Stimulated activated CD8-positive, alpha-beta memory T cell treated with anti-CD3 and anti-CD28 coated beads, Interleukin-15, amount 100 ng/mL, for 1 hour (primary cell): Measurements from ENCODE around the gene CETN3.

Experiments used
- DNase-seq: peaks from one replicate; pipeline ENCODE4 v3.0.0-alpha.2; 2020; ENCODE audit warnings: low read depth

Gene CETN3

GRCh38 chr5:90409318-90410177, at the start of gene CETN3:
Gene CETN3 (minus strand): TSS chr5:90409756. CDS start chr5:90409661, 95 bp downstream.
- peak; percentile 70 for DNase-seq

DNA sequence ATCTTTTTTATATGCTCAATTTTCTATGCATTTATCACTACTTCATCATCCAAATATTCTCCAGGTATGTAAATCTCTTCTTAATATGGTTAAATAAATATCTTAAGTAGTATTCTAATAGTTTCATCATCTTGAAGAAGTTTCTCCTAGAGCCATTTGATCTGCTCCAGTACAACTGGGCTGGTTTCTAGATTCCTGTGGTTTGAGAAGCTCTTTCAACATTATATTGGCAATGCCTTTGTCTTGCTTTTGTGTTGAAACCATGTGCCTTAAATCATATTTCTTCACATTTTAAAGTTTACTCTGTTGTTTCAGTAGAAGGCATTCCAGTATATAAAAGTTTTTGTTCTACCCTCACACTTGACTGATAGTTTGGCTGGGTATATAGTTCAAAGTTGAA, 37.4 kb upstream of the CETN3 start:
- no peak for DNase-seq

- DNase-seq = no peak
Measured at GRCh38 chr5:90440644-90441043, 31.1 kb upstream of the CETN3 start.

DNA sequence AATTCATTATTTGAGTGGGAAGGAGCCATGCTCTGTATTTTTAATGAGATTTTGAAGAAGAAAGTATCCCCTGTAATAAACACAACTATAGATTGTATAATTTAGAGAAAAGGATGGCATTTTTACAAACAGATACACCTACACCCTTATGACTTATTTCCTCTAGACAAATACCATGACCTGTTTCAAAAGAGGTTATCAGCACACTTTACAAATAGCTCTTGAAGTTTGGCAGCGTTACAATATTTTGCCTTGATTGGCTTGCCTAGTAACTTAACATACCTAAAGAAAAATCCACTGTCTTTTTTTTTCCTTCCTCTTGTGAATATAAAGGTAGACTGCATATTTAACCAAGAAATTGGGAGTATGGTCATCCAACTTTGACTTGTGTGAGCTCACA, 28.5 kb upstream of the CETN3 start:
- no peak for DNase-seq

DNA sequence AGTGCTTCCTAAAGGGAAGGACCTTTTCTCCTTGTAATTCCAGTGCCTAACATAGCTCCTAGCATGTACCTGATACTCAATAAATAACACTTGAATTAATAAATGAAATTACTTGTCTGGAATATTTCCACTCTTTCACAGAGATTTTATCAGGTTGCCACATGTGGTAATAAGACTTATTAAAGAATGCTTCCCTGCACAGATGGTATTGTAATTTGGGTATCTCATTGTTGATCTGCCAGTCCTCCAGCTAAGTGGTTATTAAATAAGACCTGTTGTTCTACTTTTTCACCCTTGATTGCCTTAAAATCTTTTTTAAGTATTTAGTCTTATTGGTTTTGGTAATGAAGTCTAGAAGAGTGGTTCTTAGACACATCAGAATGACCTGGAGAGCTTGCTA, 28.1 kb upstream of the CETN3 start:
- DNase-seq = no peak

GRCh38 chr5:90434116-90434714, 24.7 kb upstream of the CETN3 start:
- peak; percentile 5 for DNase-seq

DNA sequence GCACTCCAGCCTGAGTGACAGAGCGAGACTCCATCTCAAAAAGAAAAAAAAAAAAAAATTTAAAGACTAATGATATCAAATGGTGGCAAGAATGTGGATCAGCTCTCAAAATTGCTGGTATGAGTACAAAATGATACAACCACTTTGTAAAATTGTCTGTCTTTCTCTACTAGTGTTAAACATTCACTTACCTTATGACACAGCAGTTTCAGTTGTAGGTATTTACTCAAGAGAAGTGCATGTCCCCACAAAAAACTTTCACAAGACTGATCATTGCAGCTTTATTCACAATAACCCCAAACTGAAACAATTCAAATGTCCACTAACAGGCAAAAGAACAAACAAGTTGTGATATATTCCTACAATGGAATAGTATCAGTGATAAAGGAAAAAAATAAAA, 14.7 kb upstream of the CETN3 start:
- DNase-seq = no peak

- DNase-seq = no peak
Measured at GRCh38 chr5:90421136-90421535, 11.6 kb upstream of the CETN3 start.

GRCh38 chr5:90418214-90418613, 8.7 kb upstream of the CETN3 start:
- no peak for DNase-seq

- no peak for DNase-seq
Measured at GRCh38 chr5:90410178-90410762, 714 bp upstream of the CETN3 start.

DNA sequence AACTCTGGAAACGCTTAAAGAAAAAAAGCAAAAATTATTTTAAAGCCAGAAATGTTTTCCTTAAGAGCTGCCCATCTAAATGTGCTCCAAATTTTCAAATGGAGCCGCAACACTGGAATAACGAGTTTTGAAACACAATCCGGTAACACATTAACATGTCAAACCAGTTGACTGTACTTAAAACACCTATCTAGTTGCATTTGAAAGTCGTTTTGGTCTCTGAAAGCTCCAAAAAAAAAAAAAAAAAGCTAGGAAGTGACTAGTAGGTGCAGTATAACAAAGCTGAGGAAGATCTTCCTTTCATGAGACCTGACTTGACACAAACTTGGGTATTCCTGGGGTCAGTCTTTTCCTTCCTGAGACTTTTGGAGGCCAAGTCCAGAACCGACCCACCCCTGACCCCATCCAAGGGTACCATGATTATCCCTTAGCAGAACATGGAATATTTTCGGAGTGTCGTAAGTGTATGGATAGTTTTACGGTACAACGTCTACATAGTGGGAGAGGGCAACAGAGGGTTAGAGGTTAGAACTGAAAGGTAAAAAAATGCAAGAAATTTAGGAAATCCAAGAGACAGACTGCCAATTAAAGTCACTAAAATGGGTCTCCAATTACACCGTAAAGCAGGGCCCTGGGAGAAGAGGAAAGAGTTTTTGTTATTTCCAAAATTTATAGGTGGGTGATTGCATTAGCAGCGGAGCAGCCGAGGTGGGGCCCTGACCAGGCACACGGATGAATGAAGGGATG, 812 bp downstream of the CETN3 start:
- no peak for DNase-seq

- no peak for DNase-seq
Measured at GRCh38 chr5:90406466-90406865, 3.1 kb downstream of the CETN3 start.

DNA sequence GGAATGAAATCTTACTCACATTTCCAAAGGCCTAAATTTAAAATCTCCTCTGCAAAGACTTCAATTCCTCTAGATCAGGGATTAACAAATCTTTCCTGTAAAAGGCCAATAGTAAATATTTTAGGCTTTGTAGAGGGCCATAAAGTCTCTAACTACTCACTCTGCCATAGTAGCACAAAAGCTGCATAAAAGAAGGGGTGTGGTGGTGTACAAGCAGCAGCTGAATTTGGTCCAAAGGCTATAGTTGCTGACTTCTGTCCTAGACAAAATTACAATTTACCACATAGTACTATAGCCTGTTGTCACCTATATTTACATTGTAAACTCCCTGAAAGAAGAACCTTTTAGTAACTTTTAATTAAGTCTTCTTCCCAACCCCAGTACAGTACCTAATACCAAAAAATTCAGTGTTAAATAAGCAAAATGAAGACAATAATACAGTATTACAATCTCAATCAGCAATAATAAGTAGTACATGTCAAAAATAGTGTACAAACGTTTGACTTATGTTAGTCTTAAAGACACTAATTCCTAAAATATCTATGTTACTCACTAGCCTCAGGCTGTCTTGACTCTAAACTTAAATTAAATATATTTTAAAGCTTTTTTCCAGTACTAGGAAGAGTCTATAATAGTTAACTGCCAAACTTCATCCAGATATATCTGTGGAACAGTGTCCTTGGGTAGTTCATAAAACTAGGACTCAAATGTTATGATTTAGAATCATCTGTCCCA, 6.9 kb downstream of the CETN3 start:
- no peak for DNase-seq

DNA sequence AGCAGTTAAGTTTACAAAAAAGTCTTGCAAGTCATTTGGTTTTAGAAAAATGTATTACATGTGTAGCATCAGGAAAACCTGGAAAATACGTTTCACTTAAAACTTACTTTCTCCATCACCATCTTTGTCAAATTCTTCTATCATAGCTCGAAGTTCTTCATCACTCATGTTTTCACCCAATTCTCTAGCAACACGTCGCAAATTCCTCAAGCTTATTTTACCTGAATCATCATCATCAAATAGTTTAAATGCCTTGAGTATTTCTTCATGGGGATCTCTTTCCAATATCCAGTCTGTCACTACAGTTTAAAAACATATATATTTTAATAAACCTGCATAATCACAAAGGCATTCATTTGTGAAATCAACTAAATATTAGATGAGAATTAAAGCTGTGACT, 10.3 kb downstream of the CETN3 start:
- no peak for DNase-seq

DNA sequence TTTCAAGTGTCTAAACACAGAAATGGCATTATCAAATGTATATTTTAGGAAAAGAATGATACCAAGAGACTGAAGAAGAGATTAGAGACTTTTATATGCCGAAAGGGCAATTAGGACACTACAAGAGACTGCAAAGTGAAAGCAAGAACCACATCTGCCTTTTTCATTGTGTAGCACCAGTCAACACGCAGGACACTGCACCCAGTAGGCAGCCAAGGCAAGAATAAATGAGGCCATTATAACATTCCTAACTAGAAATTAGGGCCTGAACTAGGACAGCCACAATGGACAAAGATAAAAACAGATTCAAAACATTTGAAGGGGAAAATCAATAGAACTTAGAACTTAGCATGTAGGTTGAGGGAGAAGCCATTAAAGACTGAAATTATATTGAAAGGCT, 10.8 kb downstream of the CETN3 start:
- DNase-seq = no peak

DNA sequence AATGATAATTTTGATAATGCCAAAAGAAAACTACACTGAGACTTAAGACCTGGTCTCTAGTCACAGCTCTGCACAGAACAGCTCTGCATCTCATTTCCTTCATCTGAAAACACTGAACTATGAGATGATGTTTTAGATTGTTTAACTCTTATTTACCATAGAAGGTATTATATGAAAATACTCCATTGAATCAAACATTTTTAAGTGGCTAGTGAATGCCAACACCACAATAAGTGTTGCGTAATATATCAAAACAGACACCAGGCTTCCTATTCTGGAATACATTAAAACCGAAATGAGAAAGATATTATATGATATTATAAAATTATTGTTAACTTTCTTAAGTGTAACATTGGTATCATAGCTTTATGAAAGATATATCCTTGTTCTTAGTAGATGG, 14.6 kb downstream of the CETN3 start:
- no peak for DNase-seq

- DNase-seq = no peak
Measured at GRCh38 chr5:90390928-90391327, 18.6 kb downstream of the CETN3 start.

- DNase-seq = no peak
Measured at GRCh38 chr5:90390326-90390725, 19.2 kb downstream of the CETN3 start.

GRCh38 chr5:90387508-90387907, 22.0 kb downstream of the CETN3 start:
- DNase-seq = no peak

- no peak for DNase-seq
Measured at GRCh38 chr5:90386099-90386710, 23.4 kb downstream of the CETN3 start.

DNA sequence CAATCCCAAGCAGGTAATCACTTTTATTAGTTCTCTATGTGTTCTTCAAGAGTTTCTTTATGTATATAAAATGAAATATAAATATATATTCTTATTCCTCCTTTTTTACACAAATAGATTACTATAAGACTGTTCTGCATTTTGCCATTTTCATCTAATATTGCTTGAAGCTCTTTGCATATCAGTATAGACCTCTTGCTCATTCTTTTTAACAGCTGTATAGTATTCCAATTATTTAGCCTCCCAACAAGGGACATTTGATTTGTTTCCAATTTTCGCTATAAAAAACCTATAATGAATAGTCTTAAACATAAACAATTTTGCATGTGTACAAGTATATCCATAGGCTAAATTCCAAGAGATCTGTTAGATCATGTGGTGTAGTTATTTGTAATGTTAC, 25.2 kb downstream of the CETN3 start:
- DNase-seq = no peak

DNA sequence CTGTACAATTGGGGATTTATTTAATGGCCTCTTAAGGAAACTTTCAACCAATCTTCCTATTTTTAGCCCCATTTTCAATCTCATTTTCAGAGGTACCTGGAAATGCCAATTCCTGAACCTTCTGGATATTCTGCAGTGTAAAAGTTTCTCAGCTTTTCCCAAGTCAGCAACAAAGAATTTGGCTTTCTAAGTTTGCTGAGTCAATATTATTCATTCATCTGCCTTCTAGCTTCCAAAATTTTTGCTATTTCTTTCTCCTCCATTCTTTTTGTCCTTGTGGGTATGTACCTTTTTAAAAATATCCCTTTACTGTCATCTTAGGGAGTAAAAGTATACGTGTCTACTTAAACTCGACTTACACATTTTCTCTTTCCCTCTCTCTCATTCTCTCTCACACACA, 25.7 kb downstream of the CETN3 start:
- DNase-seq = no peak
